Erythroblast (primary cell): ENCODE results near the gene DIP2B.

Source experiments
- GATA1 ChIP-seq: IDR thresholded peaks from 2 replicates; pipeline ENCODE4 v1.6.1; 2011; ENCODE audit warnings: low read depth, mild to moderate bottlenecking, control low read depth, low read length, moderate library complexity
- POLR2A ChIP-seq: IDR thresholded peaks from 2 replicates; pipeline ENCODE4 v1.6.1; 2011; ENCODE audit warnings: mild to moderate bottlenecking, low read length

DNA sequence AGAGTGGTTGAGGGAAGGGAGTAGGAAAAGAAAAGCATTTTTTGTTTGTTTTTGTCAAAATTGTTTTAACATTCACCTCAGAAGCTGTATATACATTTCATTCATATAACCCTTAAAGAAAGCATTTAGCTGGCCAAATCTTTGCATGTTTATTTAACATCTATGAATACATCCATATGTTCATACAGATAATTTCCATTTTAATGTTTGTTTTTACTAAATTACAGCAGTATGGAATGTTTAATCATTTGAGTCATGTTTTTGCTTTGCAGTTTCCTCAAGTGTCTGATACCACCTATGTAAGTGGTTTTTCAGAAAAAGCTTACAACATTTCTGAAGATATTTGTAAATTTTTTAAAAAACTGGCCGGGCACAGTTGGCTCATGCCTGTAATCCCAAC is 174.8 kb downstream of the DIP2B start:
- no peak for TF ChIP-seq POLR2A
- no peak for TF ChIP-seq GATA1
